ENCODE results near the gene CDK1. TPM values are rescaled to one million over a fixed set of nuclear protein-coding genes. Genes with fewer than 3 reads are reported as not detected.

Gene CDK1
- polyA plus RNA-seq, 3 donors, result 67.1 to 72.3 (median 68.1) TPM

GRCh38 chr10:60760711-60761210 is 17.5 kb upstream of the CDK1 start:
- DNase-seq, result no peak

GRCh38 chr10:60762554-60762953 is 15.7 kb upstream of the CDK1 start:
- DNase-seq, result no peak

DNA sequence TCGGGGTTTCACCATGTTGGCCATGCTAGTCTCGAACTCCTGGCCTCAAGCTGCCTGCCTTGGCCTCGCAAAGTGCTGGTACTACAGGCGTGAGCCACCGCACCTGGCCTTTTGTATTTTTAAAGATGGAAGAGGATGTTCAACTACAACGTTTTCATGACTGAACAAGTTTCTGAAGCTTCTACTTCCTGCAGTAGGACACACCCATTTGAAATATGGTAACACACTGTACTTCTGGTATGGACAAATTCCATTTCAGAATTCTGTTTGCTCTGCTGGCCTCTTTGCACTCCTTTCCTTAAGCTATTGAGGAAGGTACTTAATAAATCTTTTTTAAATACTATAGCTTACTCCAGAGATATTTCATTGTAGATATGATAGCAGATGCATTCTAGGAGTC is 10.9 kb upstream of the CDK1 start:
- DNase-seq, result no peak

DNA sequence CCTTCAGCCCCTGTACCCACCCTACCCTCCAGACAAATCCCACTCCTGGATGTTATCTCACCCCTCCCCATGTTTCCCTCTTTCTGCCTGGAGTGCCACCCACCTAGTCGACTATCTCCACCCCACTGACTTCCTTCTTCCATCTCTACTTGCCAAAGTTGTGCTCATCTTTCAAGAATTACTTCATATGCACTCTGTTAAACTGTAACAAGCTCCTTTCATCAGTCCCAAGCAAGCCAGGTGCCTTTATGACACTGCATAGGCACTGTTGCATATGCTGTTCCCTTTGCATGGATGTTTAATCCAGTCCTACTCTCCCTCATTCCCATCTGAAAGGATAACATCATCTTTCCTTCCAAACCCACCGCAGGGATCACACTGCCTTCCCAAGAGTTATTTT is 8.9 kb upstream of the CDK1 start:
- DNase-seq, result no peak

DNA sequence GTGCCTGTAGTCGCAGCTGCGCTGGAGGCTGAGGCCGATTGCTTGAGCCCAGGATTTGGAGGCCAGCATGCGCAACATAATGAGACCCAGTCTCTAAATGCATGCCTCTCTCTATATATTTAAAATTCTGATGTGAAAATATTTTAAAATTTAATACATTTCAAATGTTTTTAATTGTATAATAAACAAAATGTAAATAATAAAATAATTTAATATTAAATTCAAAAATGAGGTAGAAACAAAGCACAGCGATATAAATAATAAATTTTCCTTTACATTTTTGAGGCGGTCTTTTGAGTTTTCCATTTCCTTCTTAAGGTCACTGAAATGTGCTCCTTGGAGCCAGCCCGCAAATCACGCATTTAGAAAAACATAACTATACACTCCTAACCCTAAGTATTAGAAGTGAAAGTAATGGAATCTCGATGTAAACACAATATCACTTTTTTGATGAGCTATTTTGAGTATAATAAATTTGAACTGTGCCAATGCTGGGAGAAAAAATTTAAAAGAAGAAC is 523 bp upstream of the CDK1 start:
- DNase-seq, result no peak

DNA sequence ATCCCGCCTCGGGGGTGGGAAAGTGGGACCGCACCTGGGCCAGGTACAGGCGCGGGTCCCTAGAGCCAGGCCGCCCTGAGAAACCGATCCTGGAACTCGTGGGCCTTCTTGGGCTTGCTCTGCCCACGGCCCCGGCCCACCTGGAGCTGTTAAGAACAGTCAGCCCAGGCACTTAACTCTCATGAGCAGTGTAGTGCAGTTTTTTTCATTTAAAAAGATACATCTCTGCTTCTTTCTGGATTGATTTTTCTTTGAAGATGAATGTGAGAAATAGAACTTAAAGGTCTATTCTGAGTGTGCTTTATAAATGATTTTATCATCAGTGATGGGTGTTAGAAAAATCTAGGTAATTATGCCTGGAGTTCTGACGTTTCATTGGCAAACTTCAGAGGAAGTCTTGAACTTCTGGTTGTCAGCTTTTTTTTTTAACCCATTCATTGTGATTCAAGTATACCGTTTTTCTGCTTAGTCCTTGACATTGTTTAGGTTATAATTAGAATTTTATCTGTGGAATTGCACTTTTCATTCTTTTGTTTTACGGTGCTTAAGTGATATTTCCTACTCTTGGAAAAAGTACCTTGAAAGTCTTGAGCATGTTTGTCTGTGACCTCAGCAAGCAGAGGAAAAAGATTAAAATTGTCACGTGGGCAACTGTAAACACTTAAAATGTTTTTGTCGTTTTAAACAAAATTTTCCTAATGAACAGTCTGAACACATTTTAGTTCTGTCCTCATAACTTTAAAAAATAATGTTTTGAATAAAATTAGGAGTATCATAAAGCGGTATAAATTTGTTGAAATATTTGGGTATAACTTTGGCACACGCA is 906 bp downstream of the CDK1 start:
- DNase-seq, result peak; percentile 5

DNA sequence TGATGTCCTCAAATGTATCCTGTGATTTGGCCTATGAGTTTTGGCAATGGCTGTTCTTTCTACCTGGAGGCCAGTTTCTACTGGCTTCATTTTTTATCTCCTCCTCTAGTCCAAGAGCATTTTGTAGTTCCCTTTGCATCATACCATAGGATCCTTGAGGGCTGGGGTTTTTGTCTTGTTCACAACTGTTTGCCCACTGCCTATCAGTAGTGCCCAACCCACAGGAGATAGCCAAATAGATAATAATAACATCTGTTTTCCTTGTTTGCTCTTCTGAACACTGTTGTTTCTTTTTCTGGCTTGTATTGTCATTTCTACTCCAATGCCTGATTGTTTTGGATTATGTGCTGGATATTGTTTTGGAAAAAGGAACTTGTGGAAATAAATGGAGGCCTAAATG is 3.4 kb downstream of the CDK1 start:
- DNase-seq, result no peak

- no peak for DNase-seq
These were observed 6.4 kb downstream of the CDK1 start for GRCh38 chr10:60784641-60785040.

GRCh38 chr10:60788544-60788943 is 10.3 kb downstream of the CDK1 start:
- DNase-seq, result no peak

GRCh38 chr10:60789340-60789739 is 11.1 kb downstream of the CDK1 start:
- DNase-seq, result no peak

- DNase-seq, result no peak
These were observed 16.7 kb downstream of the CDK1 start for GRCh38 chr10:60794953-60795352.

- no peak for DNase-seq
These were observed 17.4 kb downstream of the CDK1 start for GRCh38 chr10:60795465-60796202.

GRCh38 chr10:60796481-60796880 is 18.2 kb downstream of the CDK1 start:
- no peak for DNase-seq

DNA sequence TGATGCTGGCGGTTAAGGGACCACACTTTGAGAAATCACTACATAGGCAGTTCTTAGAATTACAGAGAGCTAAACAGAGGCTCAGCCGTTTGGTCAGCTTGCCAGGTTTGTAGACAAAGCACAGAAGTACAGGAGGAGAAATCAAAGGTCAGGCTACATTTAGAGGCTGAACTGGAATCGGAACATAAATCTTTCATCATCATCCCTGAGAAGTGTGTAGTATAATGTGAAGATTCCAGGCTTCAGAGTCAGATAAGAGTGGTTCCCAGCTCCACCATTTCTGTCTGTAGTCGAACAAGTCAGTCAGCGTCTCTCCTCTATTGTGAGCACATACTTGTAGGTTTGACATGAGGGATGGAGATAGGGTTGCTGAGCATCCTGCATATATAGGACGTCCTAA is 18.9 kb downstream of the CDK1 start:
- DNase-seq, result no peak

DNA sequence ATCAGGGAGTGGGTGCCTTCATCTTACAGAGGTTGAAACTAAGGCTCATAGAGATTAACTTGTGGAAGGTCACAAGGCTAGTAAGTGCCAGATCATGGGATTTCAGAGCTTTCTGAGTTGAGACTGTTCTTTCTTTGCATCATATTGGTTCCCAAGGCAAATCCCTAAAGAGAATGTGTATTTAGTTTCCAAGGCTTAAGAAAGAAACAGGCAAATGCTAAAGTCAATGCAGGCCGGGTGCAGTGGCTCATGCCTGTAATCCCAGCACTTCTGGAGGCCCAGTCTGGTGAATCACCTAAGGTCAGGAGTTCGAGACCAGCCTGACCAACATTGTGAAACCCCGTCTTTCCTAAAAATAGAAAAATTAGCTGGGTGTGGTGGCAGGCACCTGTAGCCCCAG is 19.8 kb downstream of the CDK1 start:
- DNase-seq, result no peak

DNA sequence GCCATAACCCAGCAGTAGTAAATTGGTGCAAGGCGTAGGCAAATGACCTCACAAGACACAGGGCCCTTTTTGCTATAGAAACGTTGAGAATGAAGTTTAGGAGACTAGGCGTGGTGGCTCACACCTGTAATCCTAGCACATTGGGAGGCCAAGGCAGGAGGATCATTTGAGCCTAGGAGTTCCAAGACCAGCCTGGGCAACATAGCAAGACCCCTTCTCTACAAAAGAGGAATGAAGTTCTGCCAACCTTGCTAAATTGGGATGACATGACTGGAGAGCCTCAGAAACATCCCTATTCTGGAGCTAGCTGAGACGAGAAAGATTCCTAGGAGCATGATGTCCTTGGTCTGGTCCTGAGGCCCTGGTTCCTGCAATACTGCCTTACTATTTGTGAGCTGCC is 20.6 kb downstream of the CDK1 start:
- no peak for DNase-seq

- DNase-seq, result no peak
These were observed 21.8 kb downstream of the CDK1 start for GRCh38 chr10:60799971-60800650.

- no peak for DNase-seq
These were observed 22.6 kb downstream of the CDK1 start for GRCh38 chr10:60800918-60801317.

DNA sequence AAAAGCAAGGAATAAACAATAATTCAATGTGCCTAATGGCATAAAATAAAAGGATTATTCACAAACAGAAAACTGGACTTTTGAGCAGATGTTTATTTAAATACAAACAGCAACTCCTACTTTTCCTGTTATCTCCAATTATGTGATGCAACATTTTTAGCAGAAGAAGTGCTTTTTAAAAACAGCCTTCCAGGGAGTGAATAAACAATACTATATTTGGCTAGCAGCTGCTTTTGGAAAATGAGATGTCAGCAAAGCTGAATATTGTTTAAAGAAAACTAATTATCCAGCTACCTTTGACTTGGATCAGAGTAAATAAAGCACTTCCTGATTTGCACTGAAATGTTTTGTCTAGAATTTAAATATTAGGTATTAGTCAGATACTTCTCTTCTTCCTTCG is 23.2 kb downstream of the CDK1 start:
- no peak for DNase-seq

DNA sequence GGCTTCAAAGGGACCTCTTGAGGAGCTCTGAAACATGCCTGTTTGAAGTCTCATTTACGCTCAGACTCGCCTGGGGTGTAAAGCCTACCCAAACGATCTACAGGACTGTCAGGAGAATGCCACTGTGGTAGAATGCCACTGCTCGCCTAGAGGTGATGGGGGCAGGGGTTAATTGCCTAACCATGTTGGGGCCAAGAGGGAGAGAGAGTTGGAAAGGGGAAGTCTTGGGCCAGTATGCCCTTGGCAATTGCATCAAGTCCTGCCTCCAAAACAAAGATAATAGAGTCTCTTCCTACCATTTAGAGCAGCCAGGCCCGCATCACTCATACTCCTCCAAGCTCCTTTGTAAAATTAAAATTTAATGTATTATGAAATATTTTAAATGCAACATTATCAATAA is 25.2 kb downstream of the CDK1 start:
- no peak for DNase-seq

- DNase-seq, result no peak
These were observed 25.6 kb downstream of the CDK1 start for GRCh38 chr10:60803865-60804264.

DNA sequence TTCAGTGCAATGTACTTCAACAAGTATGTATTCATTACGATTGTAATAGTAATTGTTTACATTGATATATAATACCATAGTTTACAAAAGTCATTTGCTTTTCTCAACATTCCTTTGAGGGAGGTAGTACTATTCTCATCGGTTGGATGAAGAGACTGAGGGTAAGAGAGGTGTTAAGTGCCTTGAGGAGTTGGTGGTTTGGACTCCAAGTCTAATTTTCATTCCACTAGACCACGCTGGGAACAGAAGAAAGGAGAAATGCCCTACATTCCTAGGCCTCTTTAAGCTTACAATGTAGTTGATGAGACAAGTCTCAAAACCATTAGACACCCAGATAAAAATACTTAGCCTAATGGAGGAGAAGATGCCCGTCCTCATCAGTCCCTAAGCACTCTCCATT is 28.6 kb downstream of the CDK1 start:
- no peak for DNase-seq

GRCh38 chr10:60807499-60807898 is 29.2 kb downstream of the CDK1 start:
- no peak for DNase-seq
